ENCODE data around the gene UPK1B.

Gene UPK1B

DNA sequence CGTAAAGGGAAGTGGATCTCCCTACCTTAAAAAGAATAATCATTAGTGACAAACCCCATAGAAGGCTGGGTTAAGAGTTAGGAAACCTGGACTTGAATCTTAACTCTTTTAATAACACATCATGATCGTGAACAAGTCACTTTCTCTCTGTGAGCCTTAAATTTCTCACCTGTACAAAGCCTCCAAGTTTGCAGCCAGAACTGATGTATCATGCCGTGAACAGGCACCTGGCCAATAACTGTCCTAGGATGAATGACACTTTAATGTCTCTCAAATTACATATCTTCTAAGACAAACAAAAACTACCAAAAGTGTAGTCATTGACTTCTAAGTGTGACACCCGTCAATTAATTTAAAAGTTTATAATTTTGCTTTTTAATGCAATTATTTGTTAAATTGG is 3.9 kb downstream of the UPK1B start:
- no peak for DNase-seq

DNA sequence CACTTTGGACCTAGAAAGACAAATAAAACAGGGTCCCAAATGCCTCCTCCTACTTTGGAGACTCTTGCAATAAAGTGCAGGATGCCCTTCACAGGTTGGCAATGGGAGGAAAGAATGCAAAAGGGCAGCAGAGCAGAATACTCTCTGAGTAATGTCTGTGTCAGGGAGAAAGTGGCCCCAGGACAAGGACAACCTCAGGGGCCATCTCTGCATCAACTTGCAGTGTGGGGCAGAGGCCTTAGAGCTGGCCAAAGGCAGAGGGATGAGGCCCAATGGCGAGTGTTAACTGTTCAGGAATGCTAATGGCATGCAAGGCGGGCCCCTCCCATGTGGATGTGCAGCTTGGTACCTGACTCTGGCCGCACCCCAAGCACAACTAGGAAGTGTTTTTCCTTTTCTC is 8.4 kb downstream of the UPK1B start:
- DNase-seq, result no peak

DNA sequence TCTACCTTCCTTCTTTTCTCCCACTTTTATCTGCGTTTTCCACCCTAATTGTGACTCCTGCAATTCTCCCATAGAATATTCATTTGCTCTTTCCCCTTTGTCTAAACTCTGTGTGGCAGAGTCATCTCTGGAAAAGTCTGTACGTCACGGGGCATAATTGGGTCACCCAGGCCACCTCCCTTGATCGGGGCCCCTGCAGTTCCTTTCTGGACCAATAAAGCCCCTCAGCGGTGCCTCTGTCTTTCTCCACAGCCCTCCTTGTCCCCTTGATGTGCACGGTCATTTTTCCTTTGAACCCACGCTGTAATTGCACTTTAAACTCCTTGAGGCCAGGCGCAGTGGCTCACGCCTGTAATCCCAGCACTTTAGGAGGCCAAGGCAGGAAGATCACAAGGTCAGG is 10.7 kb downstream of the UPK1B start:
- no peak for DNase-seq

DNA sequence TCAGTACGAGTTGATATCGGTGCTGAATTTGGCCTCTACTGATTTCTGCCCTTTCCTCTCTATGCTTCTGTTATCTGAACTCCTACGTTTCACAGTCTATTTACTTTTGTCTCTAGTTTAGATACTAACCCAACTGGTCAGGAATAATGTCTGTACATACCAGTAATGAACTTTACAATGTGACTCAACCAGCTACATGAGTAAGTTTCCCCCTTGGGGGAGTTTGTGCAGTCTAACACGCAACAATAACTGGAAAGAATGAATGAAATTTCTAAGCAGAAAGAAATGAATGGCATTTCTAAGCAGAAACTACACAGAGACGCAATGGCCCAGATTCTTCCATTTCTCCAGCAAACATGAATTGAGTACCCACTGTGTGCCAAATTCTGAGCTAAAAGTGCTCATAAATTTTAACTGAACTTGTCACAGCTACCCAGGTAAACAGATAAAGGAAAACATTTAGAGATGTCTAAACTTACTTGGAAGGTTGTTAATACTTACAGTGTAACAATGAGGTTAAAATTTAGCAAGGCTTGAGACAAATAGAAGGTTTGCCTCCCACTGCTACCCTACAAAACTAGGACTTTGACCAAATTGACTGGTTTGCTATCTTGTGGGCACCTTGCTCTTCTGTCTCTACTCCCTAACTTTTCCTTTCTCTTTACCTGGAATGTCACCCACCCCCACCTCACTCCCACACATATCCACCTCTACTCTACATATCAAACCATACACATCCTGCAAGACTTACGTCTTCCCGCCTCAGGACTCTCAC is 11.6 kb downstream of the UPK1B start:
- no peak for DNase-seq

DNA sequence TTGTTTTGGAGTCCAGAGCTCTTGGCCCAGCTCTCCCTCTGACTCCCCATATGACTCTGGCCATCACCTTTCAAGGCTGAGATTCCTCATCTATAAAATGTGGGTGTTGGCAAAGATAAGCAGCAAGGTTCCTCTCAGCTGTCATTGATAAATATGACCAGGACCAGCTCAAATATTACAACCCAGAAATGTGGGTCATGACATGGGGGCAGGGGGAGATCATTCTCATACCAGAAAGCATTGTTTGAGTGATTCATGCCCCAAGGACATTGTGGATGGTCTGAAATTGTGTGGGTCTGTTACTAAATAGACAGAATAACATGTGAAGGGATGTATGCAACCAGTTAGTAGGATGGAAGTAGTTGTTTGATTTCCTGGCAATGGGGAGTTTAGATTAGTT is 13.9 kb downstream of the UPK1B start:
- no peak for DNase-seq

DNA sequence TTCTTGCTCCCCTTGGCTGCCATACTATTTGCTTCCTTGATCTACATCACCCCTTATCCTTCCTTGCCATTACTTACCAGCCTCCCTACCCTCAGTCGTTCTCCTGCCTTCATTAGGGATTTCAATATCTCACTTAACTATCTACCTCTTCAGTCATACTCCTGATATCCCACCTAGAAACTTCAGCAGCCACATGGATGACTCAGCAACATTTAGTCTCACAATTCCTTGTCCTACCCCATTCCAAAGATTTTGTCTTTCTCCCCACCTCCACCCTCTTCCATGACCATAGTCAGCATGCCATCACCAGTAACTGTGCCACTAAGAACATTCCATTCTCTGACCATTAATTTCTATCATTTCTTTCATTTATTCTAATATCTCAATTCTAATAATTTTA is 18.4 kb downstream of the UPK1B start:
- DNase-seq, result no peak

DNA sequence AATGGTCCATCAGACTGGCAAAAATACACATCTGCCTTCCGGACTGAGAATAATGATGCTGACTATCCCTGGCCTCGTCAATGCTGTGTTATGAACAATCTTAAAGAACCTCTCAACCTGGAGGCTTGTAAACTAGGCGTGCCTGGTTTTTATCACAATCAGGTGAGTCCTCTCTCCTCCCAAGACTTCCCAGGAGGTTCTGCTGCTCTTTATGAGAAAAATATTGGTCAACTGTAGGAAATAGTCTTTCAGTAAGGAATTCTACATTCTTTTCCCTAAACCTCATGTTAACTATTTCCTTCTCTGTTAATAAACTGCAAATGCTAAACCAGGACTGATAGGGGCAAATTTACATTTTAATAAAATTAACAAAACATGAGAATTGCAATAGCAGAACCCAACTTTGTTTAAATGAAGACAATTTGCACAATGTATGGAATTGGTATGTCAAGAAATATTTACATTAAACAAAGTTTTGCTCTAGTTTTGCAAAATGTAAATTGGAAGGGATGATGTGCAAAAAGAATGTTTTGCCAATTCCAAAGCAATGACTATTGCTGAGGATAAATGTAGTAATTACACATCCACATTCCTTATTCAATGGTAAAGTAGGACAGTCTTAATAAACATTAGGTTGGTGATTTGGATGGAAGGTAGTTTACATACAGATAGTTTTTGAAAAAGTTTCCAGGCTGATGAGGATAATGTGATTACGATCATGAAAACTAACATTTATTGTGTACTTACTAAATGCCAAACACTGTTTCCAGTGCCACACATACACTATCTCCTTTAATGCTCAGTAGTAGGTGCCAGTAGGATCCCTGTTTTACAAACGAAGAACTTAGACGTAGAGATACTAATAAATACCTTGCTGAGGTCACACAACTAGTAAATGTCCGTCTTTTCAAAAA is 21.1 kb downstream of the UPK1B start:
- DNase-seq, result no peak

DNA sequence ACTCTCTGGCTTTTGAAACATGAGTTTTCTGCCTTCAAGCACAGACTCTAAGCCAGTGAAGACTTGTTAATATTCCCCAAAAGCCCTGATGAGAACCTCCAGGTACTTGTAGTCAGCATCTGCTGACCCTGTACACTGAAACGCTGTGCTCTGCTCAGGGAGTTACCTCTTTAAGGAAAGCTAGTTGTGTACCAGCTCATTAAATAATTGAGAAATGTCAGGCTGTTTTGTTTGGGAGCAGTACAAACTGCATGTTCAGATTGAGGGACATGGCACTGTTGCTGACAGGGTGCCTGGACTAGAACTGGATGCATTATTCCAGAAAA is 21.7 kb downstream of the UPK1B start:
- DNase-seq, result no peak

DNA sequence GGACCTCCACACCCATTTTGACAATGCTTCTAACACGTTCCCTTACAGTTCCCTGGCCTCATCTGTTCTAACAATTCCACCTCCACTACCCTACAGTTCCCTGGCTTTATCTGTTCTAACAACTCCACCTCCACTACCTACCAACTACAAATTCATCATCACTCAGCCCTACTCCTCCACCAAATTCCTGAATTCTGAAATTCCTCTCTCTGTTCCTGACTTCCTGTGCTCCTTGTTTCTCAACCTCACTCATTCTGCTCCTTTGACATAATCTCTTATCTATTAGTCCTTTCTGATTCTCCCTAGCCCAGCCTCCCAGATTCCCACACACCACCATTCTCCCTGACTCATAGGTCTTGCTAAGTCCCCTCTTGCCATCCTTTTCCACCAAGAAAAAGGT is 22.5 kb downstream of the UPK1B start:
- DNase-seq, result no peak

DNA sequence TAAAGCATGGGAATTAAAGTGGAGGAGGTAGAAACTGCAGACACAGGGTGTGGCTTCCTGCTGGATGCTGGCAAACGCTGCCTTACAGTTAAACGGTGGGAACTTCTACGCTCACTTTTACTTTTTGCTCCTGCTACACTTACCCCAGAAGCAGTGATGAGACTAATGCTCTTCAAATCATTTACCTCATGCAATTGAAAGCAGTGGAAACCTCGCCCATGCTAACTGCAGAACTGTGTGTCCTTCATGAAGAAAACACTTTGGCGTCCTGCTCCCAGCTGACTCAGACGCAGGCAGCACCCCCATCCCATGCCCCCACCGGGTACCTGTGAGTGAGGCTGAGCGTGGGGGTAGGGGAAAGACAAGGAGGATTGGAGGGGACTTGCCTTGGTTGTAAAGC is 31.8 kb downstream of the UPK1B start:
- DNase-seq, result no peak

DNA sequence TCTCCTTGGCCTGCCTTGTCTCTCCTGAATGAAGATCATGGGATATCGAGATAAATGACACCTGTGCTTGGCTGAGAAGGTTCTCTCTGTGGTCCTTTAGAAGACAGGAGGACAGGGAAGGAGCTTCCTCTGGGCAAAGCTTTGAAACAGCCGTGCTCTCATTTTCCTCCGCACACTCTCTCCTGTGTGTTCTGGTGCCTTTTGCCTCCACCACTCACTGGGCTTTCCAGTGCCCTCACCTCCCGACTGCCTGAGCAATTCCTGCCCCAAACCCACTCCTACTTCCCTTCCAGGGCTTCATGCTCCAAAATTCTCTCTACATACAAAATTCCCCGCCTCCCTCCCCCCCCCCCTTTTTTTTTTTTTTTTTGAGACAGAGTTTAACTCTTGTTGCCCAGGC is 32.3 kb downstream of the UPK1B start:
- no peak for DNase-seq

DNA sequence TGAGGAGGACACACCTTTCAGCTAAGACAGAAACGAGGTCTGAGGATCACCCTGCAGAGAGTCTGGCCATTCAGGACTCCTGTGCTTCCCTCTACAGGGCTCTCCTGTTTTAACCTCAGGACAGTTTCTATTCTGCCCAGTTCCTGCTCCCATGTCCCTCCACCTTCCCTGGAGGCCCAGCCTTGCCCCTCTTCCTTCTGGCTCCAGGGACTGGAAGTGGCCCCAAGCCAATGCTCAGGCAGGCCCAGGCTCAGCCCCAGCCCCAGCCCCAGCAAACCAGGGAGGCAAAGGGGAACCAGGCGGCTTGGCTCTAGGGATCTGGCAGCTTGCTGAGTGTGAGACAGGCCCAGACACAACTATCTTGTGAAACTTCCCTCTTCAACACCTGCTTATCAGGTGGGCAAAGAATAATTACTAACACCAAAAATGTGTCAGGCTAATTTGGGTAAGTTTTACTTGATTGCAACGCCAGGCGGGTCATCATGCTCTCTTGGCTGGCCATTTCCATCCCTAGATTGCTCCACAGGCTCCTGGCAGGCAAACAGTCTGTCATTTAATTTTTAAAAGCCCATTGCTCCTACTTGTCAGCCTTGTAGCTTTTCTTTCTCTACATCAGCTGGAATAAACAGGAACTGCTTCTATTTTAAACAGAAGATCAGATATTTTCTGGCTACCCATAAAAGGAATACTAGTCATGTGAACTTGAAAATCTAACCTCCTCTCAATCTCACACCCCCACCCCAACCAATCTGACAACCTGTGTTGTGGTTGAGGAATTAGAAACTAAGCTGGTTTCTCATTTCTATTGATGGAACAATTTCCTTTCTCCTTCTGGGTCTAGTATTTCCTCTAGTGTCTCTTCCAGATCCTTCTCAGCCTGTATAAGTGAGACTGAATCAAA is 33.5 kb downstream of the UPK1B start:
- no peak for DNase-seq

DNA sequence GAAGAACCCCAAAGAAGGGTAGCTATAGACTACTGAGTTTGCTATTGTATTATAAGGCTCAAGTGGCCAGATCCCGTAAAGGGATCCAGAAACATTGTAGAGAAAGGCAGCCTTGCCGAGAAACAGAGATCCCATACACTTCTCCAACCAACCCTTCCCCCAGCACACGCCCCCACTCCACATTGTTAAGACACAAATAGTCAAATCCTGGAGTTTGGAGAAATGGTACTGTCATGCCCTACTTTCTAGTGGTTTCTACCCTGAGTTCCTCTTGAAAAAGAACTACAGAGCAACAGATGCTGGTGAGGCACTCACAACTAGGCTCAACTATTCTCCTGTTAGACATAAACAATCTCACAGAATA is 34.1 kb downstream of the UPK1B start:
- DNase-seq, result no peak

DNA sequence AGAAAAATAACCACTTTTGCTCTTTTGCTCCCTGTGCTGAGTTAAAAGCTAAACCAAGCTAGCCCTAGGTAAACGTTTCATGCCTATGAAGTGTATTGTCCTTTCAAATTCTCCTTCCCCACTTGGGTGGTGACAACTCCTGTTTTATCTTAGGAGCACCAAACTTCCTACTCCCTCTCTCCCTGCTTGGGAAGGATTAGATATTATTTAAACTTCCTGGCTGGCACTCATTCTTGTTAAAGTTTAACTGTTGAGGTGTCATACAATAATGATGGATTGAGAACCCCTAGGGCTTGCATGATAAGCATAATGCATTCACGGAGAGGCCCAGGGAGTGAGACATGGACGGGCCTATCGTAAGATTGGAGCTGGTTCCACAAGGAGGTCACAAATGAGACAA is 37.8 kb downstream of the UPK1B start:
- no peak for DNase-seq

DNA sequence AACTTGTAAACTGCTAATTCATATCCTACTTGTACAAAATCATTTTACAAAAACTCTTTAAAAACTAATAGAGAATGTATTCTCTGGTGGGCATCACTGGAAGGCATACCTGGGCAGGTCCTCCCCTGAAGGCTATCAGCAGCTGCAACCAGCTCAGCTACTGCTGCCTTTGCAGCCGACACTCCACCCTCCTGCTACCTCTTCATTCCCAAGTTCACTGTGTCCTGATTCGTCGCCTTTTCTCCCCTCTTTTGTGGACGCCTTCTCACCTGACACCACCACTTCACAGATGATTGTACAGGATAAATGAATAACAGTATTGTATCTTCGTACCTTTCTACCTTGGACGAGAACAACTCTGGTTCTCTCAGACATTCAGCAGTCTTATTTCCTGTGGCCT is 38.4 kb downstream of the UPK1B start:
- no peak for DNase-seq

DNA sequence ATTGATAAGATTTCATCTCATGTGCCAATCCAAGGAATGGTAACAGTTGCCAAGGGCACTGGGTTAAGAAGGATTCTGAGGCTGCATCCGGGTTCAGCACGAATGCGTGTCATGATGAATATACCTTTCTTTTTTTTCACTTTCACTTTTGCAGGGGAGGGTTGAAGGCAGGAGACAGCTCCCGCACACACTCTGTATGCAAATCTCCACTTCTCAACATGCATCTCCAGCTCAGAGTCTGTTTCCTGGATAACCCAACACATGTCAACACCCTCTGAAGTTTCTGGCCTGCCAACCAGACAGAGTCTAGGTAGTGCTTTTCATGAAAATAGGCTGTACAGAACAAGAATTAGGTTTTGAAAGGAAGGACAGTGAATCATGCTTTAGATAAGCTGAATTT is 45.7 kb downstream of the UPK1B start:
- DNase-seq, result peak; percentile 19

DNA sequence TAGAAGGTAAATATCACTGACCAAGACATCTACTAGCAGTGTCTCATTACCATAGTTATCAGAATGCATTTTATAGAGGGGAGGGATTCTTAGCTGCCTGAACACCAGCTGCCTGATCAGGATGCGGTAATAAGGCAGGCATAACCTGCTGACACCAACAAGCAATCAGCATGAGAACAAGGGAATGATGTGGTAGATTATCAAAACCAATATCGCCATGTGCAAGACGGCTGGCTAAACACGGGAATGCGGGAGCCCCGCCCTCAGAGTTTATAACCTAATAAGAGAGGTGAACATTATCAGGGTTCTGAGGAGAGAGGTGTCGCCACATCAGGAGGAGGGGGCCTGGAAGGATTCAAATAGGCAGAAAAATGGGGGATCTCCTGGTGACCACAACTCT is 46.8 kb downstream of the UPK1B start:
- DNase-seq, result no peak

DNA sequence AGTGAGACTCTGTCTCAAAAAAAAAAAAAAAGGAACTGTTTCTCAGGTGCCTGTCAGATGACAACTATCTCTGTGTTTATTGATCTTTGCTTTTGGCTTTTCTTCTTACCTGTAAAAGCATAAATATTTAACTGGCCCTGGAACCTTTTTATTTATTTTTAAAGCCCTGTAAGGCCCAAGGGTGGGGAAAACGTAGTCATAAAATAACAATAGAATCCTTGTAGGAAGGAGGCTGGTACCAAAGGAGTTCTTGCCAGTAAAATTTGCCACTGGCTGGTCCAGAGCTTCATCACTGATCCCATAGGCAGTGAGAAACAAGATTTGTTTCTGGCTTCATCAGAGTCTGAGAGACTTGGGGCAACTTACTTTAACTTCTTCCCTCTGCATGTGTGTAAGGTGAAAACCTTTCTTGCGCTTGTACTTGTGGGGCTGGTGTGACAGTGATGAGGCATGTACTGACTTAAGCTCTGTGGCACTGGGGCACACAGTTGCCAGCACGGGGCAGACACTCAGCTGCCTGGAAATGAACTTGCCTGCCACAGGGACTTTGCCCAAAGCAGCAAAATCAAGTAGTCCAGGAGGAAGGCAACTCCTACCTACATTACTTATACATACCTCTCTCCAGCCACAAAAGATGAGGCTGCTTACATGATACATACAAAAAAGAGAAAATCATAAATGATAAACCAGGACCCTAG is 47.7 kb downstream of the UPK1B start:
- DNase-seq, result no peak

DNA sequence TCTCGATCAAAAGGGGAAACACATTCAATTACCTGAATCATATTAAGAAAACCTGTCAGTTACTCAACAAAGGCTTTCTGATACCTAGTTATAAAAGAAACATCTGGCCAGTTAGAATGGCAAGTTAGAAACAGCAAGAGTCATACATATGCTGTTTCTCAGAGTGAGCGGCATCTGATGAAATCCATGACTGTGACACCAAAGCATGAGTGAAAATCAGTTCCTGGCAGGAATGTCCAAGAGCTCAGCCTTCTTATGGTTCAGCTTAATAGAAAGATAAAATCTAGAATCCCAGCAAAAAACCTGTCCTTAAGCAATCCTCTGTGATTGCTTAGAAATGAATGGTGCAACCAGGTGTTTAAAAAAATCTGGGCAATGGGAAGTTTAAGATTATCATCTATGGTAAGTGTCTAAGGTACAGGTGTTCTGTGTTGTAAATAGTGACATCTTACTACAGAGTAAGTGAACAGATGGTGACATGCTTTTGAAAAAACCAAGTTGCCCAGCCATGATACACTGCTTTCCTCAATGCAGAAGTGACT is 48.5 kb downstream of the UPK1B start:
- DNase-seq, result no peak

DNA sequence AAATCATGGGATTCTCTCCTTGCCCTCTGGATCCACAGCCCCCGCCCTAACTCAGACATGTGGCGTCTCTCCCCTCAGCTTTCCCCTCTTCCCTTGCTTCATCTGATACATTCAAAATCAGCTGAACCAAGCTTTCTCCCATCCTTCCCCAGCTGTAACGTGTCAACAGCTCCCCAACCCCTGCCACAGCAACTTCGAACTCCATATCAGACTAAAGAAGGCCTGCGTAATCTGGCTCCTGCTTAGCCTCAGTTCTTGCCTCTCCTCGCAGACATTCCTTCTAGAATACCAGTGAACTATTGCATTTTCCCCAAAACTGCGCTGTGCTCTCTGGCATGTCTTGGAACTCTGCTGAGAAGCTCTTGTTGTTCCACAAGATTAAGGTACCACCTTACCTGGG is 49.0 kb downstream of the UPK1B start:
- DNase-seq, result no peak

DNA sequence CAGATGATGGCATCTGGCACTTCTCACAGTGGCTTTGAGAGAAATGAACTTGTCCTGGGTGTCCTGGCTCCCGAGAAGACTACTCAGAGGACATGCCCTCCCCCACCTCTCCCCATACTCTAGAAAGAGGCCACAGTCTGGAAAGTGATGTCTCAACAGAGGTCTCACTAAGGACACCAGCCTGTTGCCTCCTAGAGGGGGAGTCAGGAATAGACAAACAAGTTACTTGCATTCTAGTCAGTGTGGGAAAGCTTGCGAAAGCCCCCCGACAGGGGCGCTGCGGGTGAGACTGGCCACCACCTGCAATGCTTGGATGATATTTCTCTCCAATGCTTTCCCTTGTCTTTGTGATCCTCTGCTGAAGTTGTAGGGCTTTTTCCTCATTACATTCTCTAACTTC is 50.1 kb downstream of the UPK1B start:
- no peak for DNase-seq

DNA sequence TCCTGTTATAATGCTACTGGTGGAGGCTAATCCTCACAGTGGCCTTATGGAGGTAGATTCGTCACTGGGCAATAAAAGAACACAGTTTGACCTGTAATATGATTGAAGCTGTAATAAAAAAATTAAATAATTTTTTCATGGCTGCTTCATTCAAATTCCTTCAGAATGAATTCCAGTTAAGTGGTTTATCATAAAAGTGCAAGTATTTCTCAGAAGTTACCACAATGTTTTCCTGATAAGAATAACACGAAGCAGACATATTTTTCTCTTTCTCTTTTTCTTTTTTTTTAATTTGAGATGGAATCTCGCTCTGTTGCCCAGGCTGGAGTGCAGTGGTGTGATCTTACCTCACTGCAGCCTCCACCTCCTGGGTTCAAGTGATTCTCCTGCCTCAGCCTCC is 51.7 kb downstream of the UPK1B start:
- no peak for DNase-seq
